Stomach (tissue), 9 donors: ENCODE data around the gene HCN2. TPM values are rescaled to one million over a fixed set of nuclear protein-coding genes. Genes with fewer than 3 reads are reported as not detected.
A peak's percentile ranks its signal among the peaks of the same experiment; 100 is the strongest.
"Not testable (repeated sequence)": the region's sequence is repeated elsewhere in the genome, so short reads cannot be mapped to it uniquely, and the experiment has no call there.

ENCODE experiments used
- DNase-seq, 2 donors: peaks; one replicate each; pipeline versions ENCODE4 v3.0.0 to v3.0.0-alpha.2; 2013 to 2019
- H3K27ac ChIP-seq, 5 donors: fragments of 200-600 bp in 4 of 5; sonication (generic) in 4 of 5; one replicate each; pipeline ENCODE4 v1.5.1; 2013 to 2019; ENCODE audit warnings: mild to moderate bottlenecking in 1 of 5, moderate library complexity in 1 of 5
- H3K27me3 ChIP-seq, 3 donors: fragments of 200-600 bp; sonication (generic); one replicate each; pipeline ENCODE4 v1.5.1; 2017 to 2019; ENCODE audit warnings: mixed run types in 1 of 3
- H3K36me3 ChIP-seq, 4 donors: fragments of 200-600 bp; sonication (generic); 1 replicate in 3 of 4; 2 replicates in 1 of 4; pipeline ENCODE4 v1.5.1; 2016 to 2019
- H3K4me1 ChIP-seq, 4 donors: fragments of 200-600 bp; sonication (generic); one replicate each; pipeline ENCODE4 v1.5.1; 2016 to 2019
- H3K4me3 ChIP-seq, 4 donors: fragments of 200-600 bp; sonication (generic) in 3 of 4; one replicate each; pipeline ENCODE4 v1.5.1; 2016 to 2019; ENCODE audit warnings: mild to moderate bottlenecking in 1 of 4
- H3K9me3 ChIP-seq, 4 donors: fragments of 200-600 bp; sonication (generic); one replicate each; pipeline ENCODE4 v1.5.1; 2016 to 2019
- EP300 ChIP-seq: sonication (generic); formaldehyde crosslinking; IDR thresholded peaks from one replicate; pipeline ENCODE4 v1.6.1; 2017; ENCODE audit warnings: antibody characterized with exemption
- POLR2A ChIP-seq, 4 donors: fragments of 450-650 bp; IDR thresholded peaks; one replicate each; pipeline ENCODE4 v1.6.1; 2016; ENCODE audit warnings: antibody characterized with exemption in 4 of 4, control low read depth in 2 of 4, mild to moderate bottlenecking in 1 of 4, moderate library complexity in 1 of 4
- POLR2AphosphoS5 ChIP-seq, 3 donors: sonication (generic); formaldehyde crosslinking; IDR thresholded peaks; one replicate each; pipeline ENCODE4 v1.6.1; 2016; ENCODE audit warnings: antibody characterized with exemption in 3 of 3
- WGBS, 5 donors: extraction: QIAGEN DNeasy Blood & Tissue Kit in 3 of 5; methylation state at CpG; one replicate each; pipeline versions ENCODE4 v1.1.5 to v1.1.7; 2013 to 2018; 5-methylcytosine and 5-hydroxymethylcytosine counted together
- intact Hi-C: fragments of 100-400 bp; cut with DNase I; formaldehyde crosslinking; loops from one replicate; pipeline ENCODE4 v1.15.1; 2023; ENCODE audit warnings: low total_unique reads
- polyA plus RNA-seq, 3 donors: library from polyadenylated mRNA; stranded (reverse); fragments of 200-250 nt; gene quantifications; one replicate each; pipeline ENCODE4 v1.2.3, GENCODE V29; 2013
- total RNA-seq, 5 donors: library from RNA; depleted of rRNA; stranded (reverse); fragments of >200 nt; gene quantifications; one replicate each; pipeline versions ENCODE4 v1.1.0 to v1.2.3, GENCODE V29; 2014 to 2016
- TF ChIP-seq, protein P1 (sequence below), 7 experiments: fragments of 450-650 bp in 4 of 7; fragments of 200-600 bp in 3 of 7; sonication (generic) in 3 of 7; IDR thresholded peaks; one replicate each; pipeline ENCODE4 v1.5.1; 2016 to 2019; ENCODE audit warnings: antibody characterized with exemption in 7 of 7, control low read depth in 2 of 7, mild to moderate bottlenecking in 1 of 7
- donor health status: healthy with polysubstance abuse.
- donor health status: Bipolar disorder and iron deficiency.
- donor health status: healthy.

HCN2 gene
- total and polyA plus RNA-seq, 8 donors = 0.10 to 0.18 (median 0.15) TPM; not detected in 5

DNA sequence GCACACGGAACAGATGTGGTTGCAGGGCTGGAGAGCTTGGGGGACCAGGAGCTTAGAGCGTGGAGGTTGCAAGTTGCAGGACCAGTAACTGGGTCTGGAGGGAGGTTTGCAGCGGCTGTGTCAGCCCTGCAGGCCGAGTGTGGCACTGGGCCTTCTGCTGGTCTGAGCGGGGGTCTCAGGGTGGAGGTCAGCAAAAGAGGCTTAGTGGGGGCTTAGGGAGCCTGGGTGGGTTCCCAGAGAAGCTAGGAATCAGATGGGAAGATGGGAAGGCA, 5.8 kb upstream of the HCN2 start:
- no peak overlapping the region for H3K4me3 ChIP-seq
- peaks cover 39 to 50% (median 47%) of the 10 kb centered on the region in 4 donors for H3K36me3 ChIP-seq
- DNase-seq = no peak
- peaks cover 9 to 34% (median 24%) of the 10 kb centered on the region in 4 donors for H3K4me1 ChIP-seq
- no peaks in the 10 kb centered on the region for H3K9me3 ChIP-seq
- H3K27ac ChIP-seq = no peak overlapping the region
- TF ChIP-seq POLR2AphosphoS5 (IDR thresholded peaks at IDR 0.05) (no peak), POLR2A (IDR thresholded peaks at IDR 0.05) (no peak), EP300 (no peak)
- TF ChIP-seq, protein P1, sequence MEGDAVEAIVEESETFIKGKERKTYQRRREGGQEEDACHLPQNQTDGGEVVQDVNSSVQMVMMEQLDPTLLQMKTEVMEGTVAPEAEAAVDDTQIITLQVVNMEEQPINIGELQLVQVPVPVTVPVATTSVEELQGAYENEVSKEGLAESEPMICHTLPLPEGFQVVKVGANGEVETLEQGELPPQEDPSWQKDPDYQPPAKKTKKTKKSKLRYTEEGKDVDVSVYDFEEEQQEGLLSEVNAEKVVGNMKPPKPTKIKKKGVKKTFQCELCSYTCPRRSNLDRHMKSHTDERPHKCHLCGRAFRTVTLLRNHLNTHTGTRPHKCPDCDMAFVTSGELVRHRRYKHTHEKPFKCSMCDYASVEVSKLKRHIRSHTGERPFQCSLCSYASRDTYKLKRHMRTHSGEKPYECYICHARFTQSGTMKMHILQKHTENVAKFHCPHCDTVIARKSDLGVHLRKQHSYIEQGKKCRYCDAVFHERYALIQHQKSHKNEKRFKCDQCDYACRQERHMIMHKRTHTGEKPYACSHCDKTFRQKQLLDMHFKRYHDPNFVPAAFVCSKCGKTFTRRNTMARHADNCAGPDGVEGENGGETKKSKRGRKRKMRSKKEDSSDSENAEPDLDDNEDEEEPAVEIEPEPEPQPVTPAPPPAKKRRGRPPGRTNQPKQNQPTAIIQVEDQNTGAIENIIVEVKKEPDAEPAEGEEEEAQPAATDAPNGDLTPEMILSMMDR (IDR thresholded peaks at IDR 0.05) = no peak
- H3K27me3 ChIP-seq = peaks cover 9 to 49% (median 14%) of the 10 kb centered on the region in 3 donors
- intact Hi-C loops = no loop called here
- 51 to 79% (median 67%) methylated on average over 3 to 5 of the region's 5 CpGs for WGBS, 5 donors

DNA sequence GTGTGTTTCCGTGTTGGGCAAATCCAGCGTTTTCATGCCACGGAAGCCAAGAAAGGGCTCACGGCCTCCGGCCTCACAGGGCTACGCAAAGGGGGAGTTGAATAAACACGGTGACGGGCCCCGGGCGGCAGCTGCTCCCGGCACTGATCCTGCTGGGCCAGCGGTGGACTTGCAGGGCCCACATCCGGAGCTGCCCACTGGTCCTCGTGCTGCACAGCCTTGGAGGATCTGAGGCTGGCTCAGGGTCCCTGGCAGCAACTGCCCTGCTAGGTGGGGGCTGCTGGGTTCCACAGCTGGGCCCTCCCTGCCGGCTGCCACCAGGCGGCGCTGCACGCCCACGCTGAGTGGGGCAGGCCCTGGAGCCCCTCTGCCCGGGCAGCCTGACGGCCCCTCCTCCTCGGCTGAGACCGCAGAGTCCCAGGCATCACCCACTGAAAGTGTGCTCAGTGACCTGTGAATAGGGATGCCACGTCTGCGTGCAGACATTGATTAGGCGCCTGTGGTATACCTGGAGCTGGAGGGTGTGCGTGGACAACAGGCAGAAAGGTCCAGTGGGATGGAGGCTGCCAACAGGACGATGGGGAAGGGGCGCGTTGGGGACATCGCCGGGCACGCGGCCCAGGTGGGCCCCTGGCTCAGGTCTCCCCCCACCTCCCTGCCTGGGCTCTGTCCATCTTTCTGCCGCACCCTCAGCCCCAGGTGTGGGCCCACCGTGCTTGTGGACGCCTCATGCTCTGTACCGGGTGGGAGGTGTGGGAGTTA, 5.3 kb upstream of the HCN2 start:
- Histone ChIP-seq H3K27ac (no peak overlapping the region), H3K36me3 (peaks cover 37 to 45% (median 42%) of the 10 kb centered on the region in 4 donors), H3K4me1 (peaks cover 9 to 34% (median 29%) of the 10 kb centered on the region in 4 donors), H3K27me3 (peaks cover 14 to 54% (median 19%) of the 10 kb centered on the region in 3 donors), H3K4me3 (no peak overlapping the region), H3K9me3 (no peaks in the 10 kb centered on the region)
- TF ChIP-seq, protein P1 (IDR thresholded peaks at IDR 0.05) = peak in 5 of 7 experiments; percentile 63 to 83 (median 68)
- no peak for TF ChIP-seq EP300
- peak in 1 of 3 donors; percentile 44 for TF ChIP-seq POLR2AphosphoS5 (IDR thresholded peaks at IDR 0.05)
- DNase-seq = peak; percentile 56 to 81
- WGBS, 5 donors = 17 to 35% (median 22%) methylated on average over 28 to 38 of the region's 38 CpGs
- intact Hi-C loops = no loop called here

DNA sequence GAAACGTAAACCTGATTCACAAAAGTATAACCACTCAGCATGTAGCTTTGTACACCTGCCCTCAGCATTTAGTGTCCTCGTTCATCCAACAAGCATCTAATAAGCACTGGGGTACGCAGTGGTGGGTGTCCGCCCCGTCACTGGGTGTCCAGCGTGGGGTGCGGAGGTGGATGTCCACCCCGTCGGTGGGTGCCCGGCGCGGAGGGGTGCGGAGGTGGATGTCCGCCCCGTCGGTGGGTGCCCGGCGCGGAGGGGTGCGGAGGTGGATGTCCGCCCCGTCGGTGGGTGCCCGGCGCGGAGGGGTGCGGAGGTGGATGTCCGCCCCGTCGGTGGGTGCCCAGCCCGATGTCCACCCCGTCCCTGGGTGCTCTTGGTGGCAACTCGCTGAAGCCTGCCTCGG, 4.5 kb upstream of the HCN2 start:
- peaks cover 9 to 33% (median 30%) of the 10 kb centered on the region in 4 donors for H3K4me1 ChIP-seq
- H3K4me3 ChIP-seq, DNase-seq, intact Hi-C loops, H3K9me3 ChIP-seq, H3K27ac ChIP-seq: not testable (repeated sequence)
- 80 to 85% (median 82%) methylated on average over 23 to 34 of the region's 34 CpGs for WGBS, 5 donors
- H3K36me3 ChIP-seq = peaks cover 30 to 37% (median 35%) of the 10 kb centered on the region in 4 donors
- peaks cover 15 to 56% (median 21%) of the 10 kb centered on the region in 3 donors for H3K27me3 ChIP-seq

DNA sequence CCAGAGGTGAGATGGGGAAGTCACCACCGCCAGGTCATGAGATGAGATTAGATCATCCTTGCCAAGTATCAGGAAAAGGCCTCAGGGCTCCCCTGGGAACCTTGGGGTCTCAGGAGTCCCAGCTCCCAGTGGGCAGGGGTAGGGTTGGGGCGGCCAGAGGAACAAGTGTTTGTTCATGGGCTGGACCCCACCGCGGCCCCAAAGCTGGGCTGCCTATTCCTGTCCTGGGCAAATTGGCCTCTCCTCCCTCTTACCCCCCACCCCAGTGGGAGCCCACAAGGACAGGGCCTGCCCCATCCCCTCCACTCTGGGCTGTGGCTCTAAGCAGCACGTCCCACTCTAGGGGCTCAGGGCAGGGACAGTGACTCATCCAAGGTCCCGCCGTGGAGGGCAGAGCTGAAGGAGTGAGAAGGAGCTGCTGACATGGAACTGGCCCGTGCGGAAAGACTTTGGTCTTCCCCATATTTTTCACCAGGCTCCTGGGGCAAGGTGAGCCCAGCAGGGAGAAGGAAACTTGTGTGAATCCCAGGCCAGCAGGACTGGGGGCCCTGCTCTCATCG, 4.0 kb upstream of the HCN2 start:
- intact Hi-C loops = no loop called here
- no peak for DNase-seq
- 44 to 61% (median 50%) methylated on average over 6 to 10 of the region's 10 CpGs for WGBS, 5 donors
- H3K27me3 ChIP-seq = peaks cover 18 to 61% (median 25%) of the 10 kb centered on the region in 3 donors
- H3K4me3 ChIP-seq = no peak overlapping the region
- H3K27ac ChIP-seq = no peak overlapping the region
- H3K36me3 ChIP-seq = peaks cover 25 to 32% (median 30%) of the 10 kb centered on the region in 4 donors
- H3K9me3 ChIP-seq = no peaks in the 10 kb centered on the region
- peaks cover 12 to 37% (median 35%) of the 10 kb centered on the region in 4 donors for H3K4me1 ChIP-seq
- TF ChIP-seq POLR2A (IDR thresholded peaks at IDR 0.05) (no peak), EP300 (no peak), POLR2AphosphoS5 (IDR thresholded peaks at IDR 0.05) (no peak)
- TF ChIP-seq, protein P1 (IDR thresholded peaks at IDR 0.05) = no peak
